GM19452 (cell line): ENCODE results near the gene CCZ1B.
A peak's percentile ranks its signal among the peaks of the same experiment; 100 is the strongest.
"Not testable (repeated sequence)": the region's sequence is repeated elsewhere in the genome, so short reads cannot be mapped to it uniquely, and the experiment has no call there.

ENCODE experiments used
- ATAC-seq: cut with Tn5 transposase; IDR thresholded peaks from one replicate; pipeline ENCODE4 v1.9.1; 2021; ENCODE audit not compliant: unreplicated experiment

The CCZ1B gene

DNA sequence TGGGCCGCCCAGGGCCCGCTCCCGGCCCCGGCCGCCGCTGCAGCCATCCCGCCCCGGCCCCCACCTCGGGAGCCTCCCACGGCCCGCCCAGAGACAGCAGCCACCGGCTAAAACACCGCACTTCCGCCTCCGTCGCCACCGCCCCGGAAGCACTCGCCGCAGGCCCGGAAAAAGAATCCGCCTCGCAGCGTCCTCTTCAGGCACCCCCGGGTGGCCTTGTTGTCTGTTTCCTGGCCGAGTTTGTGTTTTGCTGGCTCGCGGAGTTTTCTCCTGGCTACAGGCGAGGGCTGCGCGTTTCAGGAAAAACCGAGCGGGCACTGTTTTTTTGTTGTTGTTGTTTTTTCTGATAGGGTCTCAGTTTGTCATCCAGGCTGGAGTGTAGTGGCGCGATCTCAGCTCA is at the start of gene CCZ1B:
Gene CCZ1B (minus strand): TSS at position 125 of the 400 bp plus-strand sequence. CDS start 78 bp downstream, at position 47.
- peak; percentile 99 for ATAC-seq

GRCh38 chr7:6875022-6875421 is 48.9 kb upstream of the CCZ1B start:
- ATAC-seq = not testable (repeated sequence)

DNA sequence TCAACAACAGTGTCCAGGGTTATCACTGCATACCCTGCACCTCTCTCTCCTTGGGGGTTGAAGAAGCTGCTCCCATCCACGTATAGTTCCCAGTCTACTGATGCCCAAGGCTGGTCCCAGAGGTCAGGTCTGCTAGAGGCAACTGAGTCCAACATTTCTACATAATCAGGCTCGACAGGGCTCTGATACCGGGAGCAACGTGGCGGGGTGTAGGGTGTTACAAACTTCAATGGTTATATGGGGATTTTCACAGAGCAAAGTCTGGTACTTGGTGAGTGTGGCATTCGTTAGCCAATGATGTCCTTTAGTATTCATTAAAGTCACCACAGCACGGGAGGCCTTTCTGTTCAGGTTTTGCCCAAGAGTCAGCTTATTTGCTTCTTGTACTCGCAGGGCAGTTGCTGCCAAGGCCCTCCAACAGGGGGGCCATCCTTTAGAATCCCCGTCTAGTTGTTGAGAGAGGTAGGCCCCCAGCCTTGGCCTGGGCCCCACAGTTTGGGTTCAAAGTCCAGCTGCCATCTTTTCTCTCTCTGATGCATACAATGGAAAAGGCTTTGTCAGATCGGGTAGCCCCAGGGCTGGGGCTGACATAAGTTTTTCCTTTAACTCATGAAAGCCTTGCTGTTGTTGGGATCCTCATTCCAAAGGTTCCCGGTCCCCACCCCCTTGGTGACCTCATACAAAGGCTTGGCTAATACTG is 46.3 kb upstream of the CCZ1B start:
- not testable (repeated sequence) for ATAC-seq

- ATAC-seq = not testable (repeated sequence)
Observed at GRCh38 chr7:6871421-6872144, 45.5 kb upstream of the CCZ1B start.

GRCh38 chr7:6864751-6865150 is 38.7 kb upstream of the CCZ1B start:
- not testable (repeated sequence) for ATAC-seq

DNA sequence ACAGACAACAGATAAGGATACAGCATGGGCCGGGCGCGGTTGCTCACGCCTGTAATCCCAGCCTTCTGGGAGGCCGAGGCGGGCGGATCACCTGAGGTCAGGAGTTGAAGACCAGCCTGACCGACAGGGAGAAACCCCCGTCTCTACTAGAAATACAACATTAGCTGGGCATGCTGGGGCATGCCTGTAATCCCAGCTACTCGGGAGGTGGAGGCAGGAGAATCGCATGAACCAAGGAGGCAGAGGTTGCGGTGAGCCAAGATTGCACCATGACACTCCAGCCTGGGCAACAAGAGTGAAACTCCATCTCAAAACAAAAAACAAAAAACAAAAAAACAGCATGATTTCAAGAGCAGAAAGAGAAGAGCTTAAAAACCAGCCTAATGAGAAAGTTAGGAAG is 38.1 kb upstream of the CCZ1B start:
- ATAC-seq = not testable (repeated sequence)

DNA sequence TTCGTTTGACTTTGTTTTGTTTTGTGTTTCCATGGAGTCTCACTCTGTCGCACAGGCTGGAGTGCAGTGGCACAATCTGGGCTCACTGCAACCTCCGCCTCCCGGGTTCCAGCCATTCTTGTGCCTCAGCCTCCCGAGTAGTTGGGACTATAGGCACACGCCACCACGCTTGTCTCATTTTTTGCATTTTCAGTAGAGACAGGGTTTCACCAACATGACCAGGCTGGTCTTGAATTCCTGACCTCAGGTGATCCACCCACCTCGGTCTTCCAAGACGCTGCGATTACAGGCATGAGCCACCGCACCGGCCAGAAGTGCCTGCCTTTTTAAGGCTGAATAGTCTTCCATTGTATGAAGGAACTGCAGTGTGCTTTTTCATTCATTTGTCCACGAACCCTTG is 36.8 kb upstream of the CCZ1B start:
- not testable (repeated sequence) for ATAC-seq

GRCh38 chr7:6857721-6858314 is 31.7 kb upstream of the CCZ1B start:
- not testable (repeated sequence) for ATAC-seq

GRCh38 chr7:6855563-6856131 is 29.6 kb upstream of the CCZ1B start:
- ATAC-seq = not testable (repeated sequence)

GRCh38 chr7:6854747-6855562 is 28.9 kb upstream of the CCZ1B start:
- ATAC-seq = not testable (repeated sequence)

GRCh38 chr7:6853681-6854080 is 27.6 kb upstream of the CCZ1B start:
- not testable (repeated sequence) for ATAC-seq

DNA sequence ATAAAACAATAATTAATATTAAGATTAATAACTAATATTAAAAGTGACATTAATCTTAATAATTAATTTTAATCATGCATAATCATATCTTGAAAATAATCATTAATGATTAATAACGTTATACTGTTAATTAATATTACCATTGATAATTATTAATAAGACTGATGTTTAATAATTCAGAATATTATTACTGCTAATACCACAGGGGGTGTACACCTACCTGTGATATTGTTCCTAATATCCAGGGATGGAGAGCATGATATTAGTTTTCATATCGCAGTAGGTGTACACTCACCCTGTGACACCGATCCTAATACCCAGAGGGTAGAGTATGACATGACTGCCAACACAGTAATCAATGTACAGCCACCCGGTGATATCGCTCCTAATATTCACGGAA is 23.1 kb upstream of the CCZ1B start:
- not testable (repeated sequence) for ATAC-seq

GRCh38 chr7:6847751-6848150 is 21.7 kb upstream of the CCZ1B start:
- ATAC-seq = not testable (repeated sequence)

DNA sequence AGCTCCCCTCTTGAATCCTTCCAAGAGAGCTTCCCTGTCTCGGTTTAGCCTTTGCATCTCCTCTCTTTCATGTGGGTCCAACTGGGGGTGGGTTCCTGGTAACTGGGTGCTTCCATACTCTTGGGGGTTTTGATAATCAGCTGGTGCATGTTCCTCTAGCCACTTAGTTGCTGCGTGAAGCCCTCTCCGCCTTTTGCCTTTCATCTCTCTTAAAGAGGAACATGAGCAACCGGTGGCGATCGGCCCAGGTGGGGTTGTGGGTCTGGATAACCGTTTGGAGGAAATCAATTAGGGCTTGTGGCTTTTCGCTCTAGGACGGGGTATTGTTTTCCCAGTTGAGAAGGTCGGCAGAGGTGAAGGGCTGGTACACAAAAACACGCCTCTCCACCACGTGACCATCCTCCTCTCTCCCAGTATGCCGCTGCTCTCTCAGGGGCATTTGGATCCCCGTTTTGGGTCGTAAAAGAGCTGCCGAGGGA is 19.9 kb upstream of the CCZ1B start:
- not testable (repeated sequence) for ATAC-seq

DNA sequence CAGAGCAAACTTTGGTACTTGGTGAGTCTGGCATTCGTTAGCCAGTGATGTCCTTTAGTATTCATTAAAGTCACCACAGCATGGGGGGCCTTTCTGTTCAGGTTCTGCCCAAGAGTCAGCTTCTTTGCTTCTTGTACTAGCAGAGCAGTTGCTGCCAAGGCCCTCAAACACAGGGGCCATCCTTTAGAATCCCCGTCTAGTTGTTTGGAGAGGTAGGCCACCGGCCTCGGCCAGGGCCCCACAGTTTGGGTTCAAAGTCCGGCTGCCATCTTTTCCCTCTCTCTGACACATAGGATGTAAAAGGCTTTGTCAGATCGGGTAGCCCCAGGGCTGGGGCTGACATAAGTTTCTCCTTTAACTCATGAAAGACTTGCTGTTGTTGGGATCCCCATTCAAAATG is 17.6 kb upstream of the CCZ1B start:
- ATAC-seq = not testable (repeated sequence)

- not testable (repeated sequence) for ATAC-seq
Observed at GRCh38 chr7:6843092-6843491, 17.0 kb upstream of the CCZ1B start.

- ATAC-seq = not testable (repeated sequence)
Observed at GRCh38 chr7:6842278-6842921, 16.3 kb upstream of the CCZ1B start.

DNA sequence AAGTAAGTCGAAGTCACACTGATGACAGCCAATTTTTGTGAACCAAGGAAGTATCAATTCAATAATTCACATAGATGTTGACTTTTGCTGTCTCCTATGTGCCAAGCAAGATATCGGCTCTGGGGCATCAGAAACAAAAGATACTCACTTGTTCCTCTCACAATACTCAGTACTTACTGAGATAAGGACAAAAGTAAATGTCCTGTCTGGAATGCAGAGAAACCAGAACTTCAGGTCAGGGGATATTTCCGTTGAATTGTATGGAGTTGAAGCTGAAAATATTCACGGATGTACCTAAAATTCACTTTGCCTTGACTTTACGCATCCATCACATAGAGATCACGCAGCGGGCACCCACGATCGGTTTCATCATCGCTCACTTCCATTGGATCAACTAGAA is 11.0 kb upstream of the CCZ1B start:
- ATAC-seq = not testable (repeated sequence)

DNA sequence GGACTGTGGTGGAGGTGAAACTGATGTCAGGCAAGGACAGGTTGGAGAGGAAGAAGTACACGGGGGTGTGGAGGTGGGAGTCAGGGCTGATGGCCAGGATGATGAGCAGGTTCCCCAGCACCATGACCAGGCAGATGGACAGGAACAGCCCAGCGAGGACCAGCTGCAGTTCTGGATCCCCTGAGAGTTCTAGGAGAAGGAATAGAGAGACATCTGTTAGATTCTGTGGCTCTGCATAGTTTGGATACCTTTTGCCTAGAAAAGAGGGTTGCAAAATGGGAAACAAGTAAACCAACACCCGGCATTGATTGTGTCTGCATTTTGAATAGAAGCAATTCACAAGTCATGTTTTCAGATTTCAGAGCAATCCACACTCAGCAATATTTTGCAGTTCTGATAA is 9.4 kb upstream of the CCZ1B start:
- ATAC-seq = not testable (repeated sequence)

- no peak for ATAC-seq
Observed at GRCh38 chr7:6833636-6834035, 7.6 kb upstream of the CCZ1B start.
